Breast epithelium (tissue), 4 donors: ENCODE measurements around the gene MUC2. TPM values are rescaled to one million over a fixed set of nuclear protein-coding genes. Genes with fewer than 3 reads are reported as not detected.
A peak's percentile ranks its signal among the peaks of the same experiment; 100 is the strongest.

ENCODE experiments used
- DNase-seq, 2 donors: peaks; one replicate each; pipeline ENCODE4 v3.0.0-alpha.2; 2019; ENCODE audit warnings: low spot score in 2 of 2
- H3K27ac ChIP-seq, 2 donors: fragments of 200-600 bp; sonication (generic) in 1 of 2; one replicate each; pipeline ENCODE4 v1.5.1; 2016 to 2019; ENCODE audit warnings: mild to moderate bottlenecking in 1 of 2
- H3K27me3 ChIP-seq, 2 donors: fragments of 200-600 bp; sonication (generic) in 1 of 2; one replicate each; pipeline versions ENCODE4 v1.5.1 to v1.6.0; 2017 to 2019; ENCODE audit warnings: control low read depth in 1 of 2, mild to moderate bottlenecking in 1 of 2
- H3K36me3 ChIP-seq: fragments of 200-600 bp; one replicate; pipeline ENCODE4 v1.5.1; 2019
- H3K4me1 ChIP-seq, 2 donors: fragments of 200-600 bp; sonication (generic); one replicate each; pipeline ENCODE4 v1.5.1; 2016 to 2019; ENCODE audit warnings: control low read depth in 1 of 2
- H3K4me3 ChIP-seq, 3 donors: fragments of 200-600 bp; sonication (generic); 1 replicate in 2 of 3; 2 replicates in 1 of 3; pipeline ENCODE4 v1.5.1; 2016 to 2019; ENCODE audit warnings: mild to moderate bottlenecking in 3 of 3, moderate library complexity in 2 of 3
- H3K9me3 ChIP-seq, 2 donors: fragments of 200-600 bp; sonication (generic) in 1 of 2; one replicate each; pipeline ENCODE4 v1.5.1; 2016 to 2019; ENCODE audit warnings: control low read depth in 1 of 2
- POLR2A ChIP-seq: fragments of 450-650 bp; IDR thresholded peaks from one replicate; pipeline ENCODE4 v1.6.1; 2016; ENCODE audit warnings: antibody characterized with exemption, mild to moderate bottlenecking, moderate library complexity
- POLR2AphosphoS5 ChIP-seq, 3 donors: sonication (generic); formaldehyde crosslinking; IDR thresholded peaks; one replicate each; pipeline ENCODE4 v1.6.1; 2017; ENCODE audit warnings: antibody characterized with exemption in 3 of 3
- intact Hi-C: fragments of 100-400 bp; cut with DNase I; formaldehyde crosslinking; loops from one replicate; pipeline ENCODE4 v1.15.1; 2023; ENCODE audit warnings: low total_unique reads
- total RNA-seq, 3 donors: library from RNA; depleted of rRNA; stranded (reverse); fragments of >200 nt; gene quantifications; one replicate each; pipeline ENCODE4 v1.1.0, GENCODE V29; 2016
- TF ChIP-seq, protein P1 (sequence below), 3 donors: fragments of 450-650 bp; IDR thresholded peaks; one replicate each; pipeline ENCODE4 v1.5.1; 2016 to 2017; ENCODE audit warnings: antibody characterized with exemption in 3 of 3, mild to moderate bottlenecking in 3 of 3, moderate library complexity in 3 of 3

MUC2 gene
- total RNA-seq, 3 donors from 2014 or later = 0.66 TPM; not detected in 2

DNA sequence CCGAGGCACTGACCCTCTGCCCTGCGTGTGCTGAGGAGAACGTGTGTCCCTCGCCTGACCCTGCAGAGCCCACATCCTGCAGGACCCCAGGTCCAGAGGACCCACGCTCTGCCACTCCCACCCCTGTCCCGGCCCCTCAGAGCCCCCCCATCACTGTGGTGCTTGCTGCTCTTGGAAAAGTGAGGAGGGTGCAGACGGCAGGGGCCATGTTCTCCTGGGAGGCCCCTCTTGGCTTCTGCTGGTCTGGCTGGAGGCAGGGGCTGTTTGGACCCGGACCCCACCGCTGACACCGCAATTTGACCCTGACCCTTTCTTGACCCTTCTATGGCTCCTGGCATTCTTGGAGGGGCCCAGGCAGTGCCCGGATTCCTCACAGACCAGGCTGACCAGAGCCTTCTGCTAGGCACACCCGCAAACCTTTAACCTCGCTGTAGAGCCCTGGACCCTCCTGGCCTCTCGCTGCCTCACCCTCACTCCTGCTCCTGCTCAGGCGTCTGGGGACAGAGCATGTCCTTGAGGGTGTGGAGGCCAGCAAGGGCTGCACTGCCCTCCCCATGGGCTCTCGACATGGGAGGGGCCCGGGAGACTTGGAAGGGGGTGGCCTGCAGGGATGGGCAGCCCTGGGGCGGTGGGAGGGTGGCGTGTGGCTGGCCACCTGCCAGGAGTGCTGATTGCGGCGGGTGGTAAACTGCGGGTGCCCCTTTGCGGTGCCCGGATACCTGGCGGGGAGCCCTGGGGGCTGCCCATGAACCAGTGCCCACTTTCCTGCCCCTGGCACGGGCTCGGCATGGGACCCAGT is 46.1 kb downstream of the MUC2 start:
- peak in 1 of 2 donors; percentile 46 for DNase-seq
- Histone ChIP-seq H3K36me3 (no peaks in the 10 kb centered on the region), H3K9me3 (no peaks in the 10 kb centered on the region), H3K27me3 (peaks cover 0 to 44% of the 10 kb centered on the region in 2 donors), H3K4me1 (no peaks in the 10 kb centered on the region), H3K4me3 (no peak overlapping the region), H3K27ac (no peak overlapping the region)
- intact Hi-C loops = no loop called here
- TF ChIP-seq POLR2A = no peak
- no peak for TF ChIP-seq POLR2AphosphoS5 (IDR thresholded peaks at IDR 0.05)
- TF ChIP-seq, protein P1, sequence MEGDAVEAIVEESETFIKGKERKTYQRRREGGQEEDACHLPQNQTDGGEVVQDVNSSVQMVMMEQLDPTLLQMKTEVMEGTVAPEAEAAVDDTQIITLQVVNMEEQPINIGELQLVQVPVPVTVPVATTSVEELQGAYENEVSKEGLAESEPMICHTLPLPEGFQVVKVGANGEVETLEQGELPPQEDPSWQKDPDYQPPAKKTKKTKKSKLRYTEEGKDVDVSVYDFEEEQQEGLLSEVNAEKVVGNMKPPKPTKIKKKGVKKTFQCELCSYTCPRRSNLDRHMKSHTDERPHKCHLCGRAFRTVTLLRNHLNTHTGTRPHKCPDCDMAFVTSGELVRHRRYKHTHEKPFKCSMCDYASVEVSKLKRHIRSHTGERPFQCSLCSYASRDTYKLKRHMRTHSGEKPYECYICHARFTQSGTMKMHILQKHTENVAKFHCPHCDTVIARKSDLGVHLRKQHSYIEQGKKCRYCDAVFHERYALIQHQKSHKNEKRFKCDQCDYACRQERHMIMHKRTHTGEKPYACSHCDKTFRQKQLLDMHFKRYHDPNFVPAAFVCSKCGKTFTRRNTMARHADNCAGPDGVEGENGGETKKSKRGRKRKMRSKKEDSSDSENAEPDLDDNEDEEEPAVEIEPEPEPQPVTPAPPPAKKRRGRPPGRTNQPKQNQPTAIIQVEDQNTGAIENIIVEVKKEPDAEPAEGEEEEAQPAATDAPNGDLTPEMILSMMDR (IDR thresholded peaks at IDR 0.05) = no peak

DNA sequence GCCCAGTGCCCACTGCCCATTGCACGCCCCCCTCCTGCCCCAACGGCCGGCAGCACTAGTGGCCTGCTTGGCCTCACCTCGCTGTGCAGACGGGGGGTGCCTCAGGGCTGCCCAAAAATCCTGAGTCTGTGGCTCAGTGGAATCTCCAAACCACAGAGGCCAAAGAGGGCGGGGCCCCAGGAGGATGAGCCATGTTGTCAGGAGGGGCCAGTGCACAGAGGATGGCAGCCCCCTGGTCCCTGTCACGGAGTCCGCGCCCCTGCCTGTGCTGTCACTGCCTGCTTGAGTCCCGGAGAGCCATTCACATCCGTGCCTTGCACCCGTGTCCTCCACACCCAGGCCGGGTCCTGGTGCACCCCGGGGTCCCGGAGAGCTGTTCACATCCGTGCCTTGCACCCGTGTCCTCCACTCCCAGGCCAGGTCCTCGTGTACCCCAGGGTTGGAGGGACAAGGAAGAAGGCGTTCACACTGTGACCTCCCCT is 46.7 kb downstream of the MUC2 start:
- Histone ChIP-seq H3K4me1 (no peaks in the 10 kb centered on the region), H3K4me3 (no peak overlapping the region), H3K27me3 (peaks cover 0 to 46% of the 10 kb centered on the region in 2 donors), H3K27ac (no peak overlapping the region), H3K9me3 (no peaks in the 10 kb centered on the region), H3K36me3 (no peaks in the 10 kb centered on the region)
- no peak for DNase-seq
- TF ChIP-seq POLR2A (no peak), POLR2AphosphoS5 (IDR thresholded peaks at IDR 0.05) (no peak)
- TF ChIP-seq, protein P1 (IDR thresholded peaks at IDR 0.05) = no peak
- intact Hi-C loops = no loop called here

DNA sequence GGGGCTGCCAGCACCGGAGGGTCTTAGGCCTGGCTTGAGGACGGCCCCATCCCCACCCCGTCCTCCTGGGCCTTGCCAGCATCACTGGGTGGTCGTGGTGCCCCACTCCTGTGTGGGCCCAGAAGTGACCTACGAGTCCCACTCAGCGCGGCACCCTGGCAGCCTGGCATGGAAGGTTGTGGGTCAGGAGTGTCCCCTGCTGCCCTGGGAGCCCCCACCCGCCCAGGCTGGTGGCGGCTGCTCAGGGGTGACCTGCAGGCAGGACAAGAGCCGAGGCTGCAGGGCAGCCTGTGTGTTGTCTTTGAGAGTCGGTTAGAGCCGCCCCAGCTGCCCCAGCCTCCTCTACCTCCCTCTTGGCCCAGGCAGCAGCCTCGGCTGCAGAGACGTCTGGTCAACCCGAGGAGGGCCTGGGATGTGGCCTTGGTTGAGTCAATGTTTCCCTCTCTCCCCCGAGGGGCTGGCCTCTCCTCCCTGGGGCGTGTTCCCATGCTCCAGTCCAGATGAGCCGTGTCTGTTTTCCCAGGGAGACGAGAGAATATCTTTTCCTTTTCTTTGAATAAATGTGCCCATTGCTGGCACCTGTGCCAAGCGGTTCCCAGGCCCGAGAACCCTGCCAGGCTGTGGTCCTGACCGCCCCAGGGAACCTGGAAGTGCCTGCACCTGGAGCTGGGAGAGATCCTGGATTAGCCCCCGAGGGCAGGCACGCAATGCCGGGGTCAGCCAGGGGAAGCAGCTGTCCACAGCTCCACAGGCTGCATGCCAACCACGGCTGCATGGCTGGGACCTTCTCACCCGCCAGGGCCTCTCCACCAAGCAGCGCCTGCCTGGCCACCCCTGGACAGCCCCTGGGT is 47.4 kb downstream of the MUC2 start:
- no peaks in the 10 kb centered on the region for H3K36me3 ChIP-seq
- no peaks in the 10 kb centered on the region for H3K4me1 ChIP-seq
- no peak overlapping the region for H3K4me3 ChIP-seq
- peak in 1 of 2 donors; percentile 41 for DNase-seq
- no peak overlapping the region for H3K27ac ChIP-seq
- peaks cover 0 to 52% of the 10 kb centered on the region in 2 donors for H3K27me3 ChIP-seq
- H3K9me3 ChIP-seq = no peaks in the 10 kb centered on the region
- TF ChIP-seq POLR2A (no peak), POLR2AphosphoS5 (IDR thresholded peaks at IDR 0.05) (no peak)
- TF ChIP-seq, protein P1 (IDR thresholded peaks at IDR 0.05) = no peak
- intact Hi-C loops = no loop called here

DNA sequence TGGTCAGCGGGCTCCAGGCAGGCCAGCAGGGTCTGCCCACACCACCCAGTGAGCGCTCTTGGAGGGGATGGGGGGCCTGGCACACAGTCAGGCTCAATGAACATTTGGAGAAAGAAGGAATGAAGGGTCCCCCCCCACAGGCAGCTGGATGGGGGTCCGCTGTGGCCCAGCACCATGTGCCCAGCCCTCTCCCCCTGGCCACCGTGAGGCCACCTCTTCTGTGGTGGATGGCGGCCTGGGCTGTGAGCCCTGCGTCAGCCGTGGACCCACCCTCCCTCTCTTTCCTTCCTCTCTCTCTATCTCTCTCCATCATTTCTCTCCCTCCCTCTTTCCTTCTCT is 48.0 kb downstream of the MUC2 start:
- no peak for DNase-seq

More for the DNA sequence above, 48.0 kb downstream of the MUC2 start:
- no peak for TF ChIP-seq POLR2AphosphoS5 (IDR thresholded peaks at IDR 0.05)
- no peak for TF ChIP-seq POLR2A
- TF ChIP-seq, protein P1 (IDR thresholded peaks at IDR 0.05) = no peak
- Histone ChIP-seq H3K4me1 (no peaks in the 10 kb centered on the region), H3K4me3 (no peak overlapping the region), H3K27ac (no peak overlapping the region), H3K36me3 (no peaks in the 10 kb centered on the region), H3K9me3 (no peaks in the 10 kb centered on the region), H3K27me3 (peaks cover 0 to 56% of the 10 kb centered on the region in 2 donors)
- intact Hi-C loops = no loop called here
